Fibroblast of lung (primary cell): ENCODE measurements around the gene ISG20. TPM values are rescaled to one million over a fixed set of nuclear protein-coding genes. Genes with fewer than 3 reads are reported as not detected.

ENCODE experiments used
- DNase-seq, 2 donors: peaks; one replicate each; pipeline versions ENCODE4 v3.0.0 to v3.0.0-alpha.2; 2010; ENCODE audit warnings: low read depth in 2 of 2
- H2AFZ ChIP-seq: 2 replicates; pipeline ENCODE4 v1.5.1; 2012; ENCODE audit warnings: low read length, control low read depth, inconsistent platforms
- H3K27ac ChIP-seq: 2 replicates; pipeline ENCODE4 v1.5.1; 2011; ENCODE audit warnings: low read length, control low read depth; ENCODE audit not compliant: insufficient read depth
- H3K27me3 ChIP-seq: 2 replicates; pipeline ENCODE4 v1.5.1; 2011; ENCODE audit warnings: mild to moderate bottlenecking, low read length; ENCODE audit not compliant: control insufficient read depth, insufficient read depth
- H3K36me3 ChIP-seq: 2 replicates; pipeline ENCODE4 v1.5.1; 2011; ENCODE audit warnings: low read length; ENCODE audit not compliant: control insufficient read depth, insufficient read depth
- H3K4me1 ChIP-seq: 2 replicates; pipeline ENCODE4 v1.5.1; 2011; ENCODE audit warnings: low read length; ENCODE audit not compliant: control insufficient read depth, insufficient read depth; ENCODE audit errors: extremely low read depth
- H3K4me2 ChIP-seq: 2 replicates; pipeline ENCODE4 v1.5.1; 2011; ENCODE audit warnings: low read length, control low read depth; ENCODE audit not compliant: insufficient read depth; ENCODE audit errors: extremely low read depth
- H3K4me3 ChIP-seq, 4 experiments: fragments of 200-600 bp in 1 of 4; sonication (generic) in 1 of 4; replicated peaks in 1 of 4; 2 replicates each; pipeline ENCODE4 v1.5.1; 2011 to 2016; ENCODE audit warnings: low read length in 4 of 4, low read depth in 3 of 4, mild to moderate bottlenecking in 3 of 4, control low read depth in 2 of 4, inconsistent platforms in 1 of 4, mixed read lengths in 1 of 4; ENCODE audit not compliant: insufficient read depth in 1 of 4; ENCODE audit errors: control extremely low read depth in 1 of 4
- H3K79me2 ChIP-seq: 2 replicates; pipeline ENCODE4 v1.5.1; 2012; ENCODE audit warnings: mild to moderate bottlenecking, low read length, inconsistent platforms; ENCODE audit not compliant: control insufficient read depth, insufficient read depth
- H3K9ac ChIP-seq: 2 replicates; pipeline ENCODE4 v1.5.1; 2011; ENCODE audit warnings: mild to moderate bottlenecking, low read length, control low read depth; ENCODE audit not compliant: insufficient read depth
- H3K9me3 ChIP-seq: 2 replicates; pipeline ENCODE4 v1.5.1; 2012; ENCODE audit warnings: low read depth, low read length; ENCODE audit not compliant: control insufficient read depth, insufficient read depth
- H4K20me1 ChIP-seq: 2 replicates; pipeline ENCODE4 v1.5.1; 2011; ENCODE audit warnings: low read length; ENCODE audit not compliant: control insufficient read depth, insufficient read depth; ENCODE audit errors: extremely low read depth
- CTCF ChIP-seq, 2 donors: IDR thresholded peaks in 1 of 2; conservative IDR thresholded peaks in 1 of 2; 1 replicate in 1 of 2; 2 replicates in 1 of 2; pipeline ENCODE4 v1.5.1; 2011 to 2012; ENCODE audit warnings: low read length in 2 of 2, control low read depth in 1 of 2, inconsistent platforms in 1 of 2, low read depth in 1 of 2, mild to moderate bottlenecking in 1 of 2
- EZH2 ChIP-seq: IDR thresholded peaks from 2 replicates; pipeline ENCODE4 v1.5.1; 2012; ENCODE audit warnings: low read length, control low read depth, mild to moderate bottlenecking; ENCODE audit errors: missing control alignments
- polyA plus RNA-seq, 2 donors: library from polyadenylated mRNA; depleted of rRNA in 1 of 2; stranded (reverse) in 1 of 2; unstranded in 1 of 2; fragments of >200 nt; gene quantifications; 2 replicates each; pipeline ENCODE4 v1.2.1, GENCODE V29; 2011 to 2012; ENCODE audit warnings: missing spikeins in 1 of 2
- total RNA-seq: library from RNA; depleted of rRNA; stranded (reverse); fragments of >200 nt; gene quantifications from 2 replicates; pipeline ENCODE4 v1.2.1, GENCODE V29; 2014

Gene ISG20
- total and polyA plus RNA-seq, 2 donors (not counting 1 experiment from before 2014, with no cell fraction given), result 2.2 to 3.0 TPM

- Histone ChIP-seq H3K4me2 (no peak overlapping the region), H3K27me3 (peaks cover 2% of the 10 kb centered on the region), H4K20me1 (no peaks in the 10 kb centered on the region), H3K27ac (no peak overlapping the region), H2AFZ (no peak overlapping the region), H3K79me2 (no peaks in the 10 kb centered on the region), H3K4me3 (no peak overlapping the region), H3K9me3 (no peaks in the 10 kb centered on the region), H3K4me1 (peaks cover 3% of the 10 kb centered on the region), H3K9ac (no peak overlapping the region), H3K36me3 (no peaks in the 10 kb centered on the region)
- TF ChIP-seq CTCF (conservative IDR thresholded peaks at IDR 0.05 in 1 of 2, IDR thresholded peaks at IDR 0.05 in 1 of 2; ENCODE audit: low read depth in 1 of 2, low read length in 2 of 2) (no peak), EZH2 (no peak)
- no peak for DNase-seq
These were observed 26.5 kb upstream of the ISG20 start for GRCh38 chr15:88612186-88612796.

- Histone ChIP-seq H3K79me2 (no peaks in the 10 kb centered on the region), H2AFZ (no peak overlapping the region), H3K4me1 (peaks cover 3% of the 10 kb centered on the region), H3K9me3 (no peaks in the 10 kb centered on the region), H3K27ac (no peak overlapping the region), H3K36me3 (no peaks in the 10 kb centered on the region), H3K9ac (no peak overlapping the region), H4K20me1 (no peaks in the 10 kb centered on the region), H3K4me3 (no peak overlapping the region), H3K27me3 (peaks cover 2% of the 10 kb centered on the region), H3K4me2 (peak overlapping the region; percentile 21)
- TF ChIP-seq CTCF (conservative IDR thresholded peaks at IDR 0.05 in 1 of 2, IDR thresholded peaks at IDR 0.05 in 1 of 2; ENCODE audit: low read depth in 1 of 2, low read length in 2 of 2), result no peak
- no peak for TF ChIP-seq EZH2
- DNase-seq, result peak in 1 of 2 donors; percentile 49
These were observed 25.5 kb upstream of the ISG20 start for GRCh38 chr15:88613074-88613944.

GRCh38 chr15:88615303-88616107 is 23.3 kb upstream of the ISG20 start:
- DNase-seq, result no peak
- Histone ChIP-seq H3K27me3 (no peaks in the 10 kb centered on the region), H3K79me2 (no peaks in the 10 kb centered on the region), H3K27ac (no peak overlapping the region), H4K20me1 (no peaks in the 10 kb centered on the region), H3K4me3 (no peak overlapping the region), H3K9me3 (no peaks in the 10 kb centered on the region), H3K4me1 (peaks cover 3% of the 10 kb centered on the region), H2AFZ (no peak overlapping the region), H3K36me3 (no peaks in the 10 kb centered on the region), H3K4me2 (no peak overlapping the region), H3K9ac (no peak overlapping the region)
- TF ChIP-seq CTCF (conservative IDR thresholded peaks at IDR 0.05 in 1 of 2, IDR thresholded peaks at IDR 0.05 in 1 of 2; ENCODE audit: low read depth in 1 of 2, low read length in 2 of 2), result no peak
- TF ChIP-seq EZH2, result no peak
